PFSK-1 (cell line): ENCODE measurements around the gene KIF6.

Experiments
- FOXP2 ChIP-seq: optimal IDR thresholded peaks from 2 replicates; pipeline ENCODE3; 2011; ENCODE audit warnings: borderline replicate concordance, control low read depth, inconsistent platforms; ENCODE audit not compliant: insufficient read depth; ENCODE audit errors: extremely low read length, extremely low read depth
- POLR2AphosphoS5 ChIP-seq: IDR thresholded peaks from 2 replicates; pipeline ENCODE4 v1.6.1; 2012; ENCODE audit warnings: low read depth, mild to moderate bottlenecking, control low read depth, low read length, moderate library complexity
- REST ChIP-seq, 2 experiments: IDR thresholded peaks; 2 replicates each; pipeline versions ENCODE4 v1.6.1 to v1.8.0; 2011 to 2012; ENCODE audit warnings: low read depth in 2 of 2, low read length in 2 of 2, control low read depth in 1 of 2, inconsistent platforms in 1 of 2, mild to moderate bottlenecking in 1 of 2, moderate library complexity in 1 of 2; ENCODE audit not compliant: insufficient read depth in 1 of 2
- SIN3A ChIP-seq: IDR thresholded peaks from 2 replicates; pipeline ENCODE4 v1.6.1; 2012; ENCODE audit warnings: mild to moderate bottlenecking, low read length, moderate library complexity, borderline replicate concordance; ENCODE audit not compliant: insufficient read depth
- TAF1 ChIP-seq: IDR thresholded peaks from 2 replicates; pipeline ENCODE4 v1.6.1; 2012; ENCODE audit warnings: low read length, control low read depth, borderline replicate concordance; ENCODE audit not compliant: insufficient read depth

KIF6 gene

GRCh38 chr6:39409889-39410288 is 315.3 kb downstream of the KIF6 start:
- no peak for TF ChIP-seq FOXP2
- TF ChIP-seq REST (IDR thresholded peaks at IDR 0.05; ENCODE audit: insufficient read depth in 1 of 2, low read depth in 2 of 2, low read length in 2 of 2) = no peak
- TF ChIP-seq TAF1 = no peak
- TF ChIP-seq SIN3A = no peak
- TF ChIP-seq POLR2AphosphoS5 = no peak

- TF ChIP-seq POLR2AphosphoS5 (no peak), REST (IDR thresholded peaks at IDR 0.05; ENCODE audit: insufficient read depth in 1 of 2, low read depth in 2 of 2, low read length in 2 of 2) (no peak), SIN3A (no peak), TAF1 (no peak), FOXP2 (no peak)
These were observed 317.7 kb downstream of the KIF6 start for GRCh38 chr6:39407446-39407993.

GRCh38 chr6:39404312-39404711 is 320.9 kb downstream of the KIF6 start:
- TF ChIP-seq POLR2AphosphoS5 = no peak

GRCh38 chr6:39403304-39403703 is 321.9 kb downstream of the KIF6 start:
- TF ChIP-seq POLR2AphosphoS5 (no peak), FOXP2 (no peak), TAF1 (no peak), REST (IDR thresholded peaks at IDR 0.05; ENCODE audit: insufficient read depth in 1 of 2, low read depth in 2 of 2, low read length in 2 of 2) (no peak), SIN3A (no peak)

GRCh38 chr6:39402239-39402751 is 322.9 kb downstream of the KIF6 start:
- TF ChIP-seq REST (IDR thresholded peaks at IDR 0.05; ENCODE audit: insufficient read depth in 1 of 2, low read depth in 2 of 2, low read length in 2 of 2) (no peak), SIN3A (no peak), FOXP2 (no peak), POLR2AphosphoS5 (no peak), TAF1 (no peak)
